Liver (tissue), 9 donors: Measurements from ENCODE around the gene USP48. TPM values are rescaled to one million over a fixed set of nuclear protein-coding genes. Genes with fewer than 3 reads are reported as not detected.

Experiments
- DNase-seq: peaks from one replicate; pipeline ENCODE4 v3.0.0-alpha.2; 2017; ENCODE audit warnings: low spot score
- H3K27ac ChIP-seq, 2 donors: one replicate each; pipeline ENCODE4 v1.7.0; 2013; ENCODE audit warnings: inconsistent platforms in 2 of 2, low read length in 2 of 2, control low read depth in 1 of 2, low read depth in 1 of 2, mild to moderate bottlenecking in 1 of 2
- H3K27me3 ChIP-seq, 4 donors: one replicate each; pipeline versions ENCODE4 v1.6.1 to v1.7.0; 2013; ENCODE audit warnings: low read length in 3 of 4, inconsistent platforms in 1 of 4, mild to moderate bottlenecking in 1 of 4, moderate library complexity in 1 of 4; ENCODE audit not compliant: control insufficient read depth in 4 of 4, insufficient read depth in 4 of 4
- H3K36me3 ChIP-seq, 4 donors: one replicate each; pipeline versions ENCODE4 v1.6.1 to v1.7.0; 2013; ENCODE audit warnings: low read length in 3 of 4, mild to moderate bottlenecking in 3 of 4, low read depth in 1 of 4, moderate library complexity in 1 of 4; ENCODE audit not compliant: control insufficient read depth in 4 of 4, insufficient read depth in 3 of 4
- H3K4me1 ChIP-seq, 4 donors: one replicate each; pipeline versions ENCODE4 v1.6.1 to v1.7.0; 2013; ENCODE audit warnings: low read length in 3 of 4, mild to moderate bottlenecking in 3 of 4, moderate library complexity in 1 of 4; ENCODE audit not compliant: control insufficient read depth in 4 of 4, insufficient read depth in 4 of 4
- H3K4me3 ChIP-seq, 3 donors: one replicate each; pipeline versions ENCODE4 v1.6.1 to v1.7.0; 2013; ENCODE audit warnings: low read length in 3 of 3, control low read depth in 1 of 3, low read depth in 1 of 3, mild to moderate bottlenecking in 1 of 3
- H3K9ac ChIP-seq, 2 donors: one replicate each; pipeline ENCODE4 v1.7.0; 2013; ENCODE audit warnings: low read length in 2 of 2, mild to moderate bottlenecking in 2 of 2, moderate library complexity in 2 of 2, control low read depth in 1 of 2, low read depth in 1 of 2
- H3K9me3 ChIP-seq, 4 donors: one replicate each; pipeline versions ENCODE4 v1.6.1 to v1.7.0; 2013; ENCODE audit warnings: low read length in 3 of 4; ENCODE audit not compliant: control insufficient read depth in 4 of 4
- ATF3 ChIP-seq: IDR thresholded peaks from 2 replicates; pipeline ENCODE4 v1.6.1; 2016; ENCODE audit warnings: antibody characterized with exemption
- CTCF ChIP-seq: fragments of 150-350 bp; IDR thresholded peaks from 2 replicates; pipeline ENCODE4 v1.5.1; 2017; ENCODE audit warnings: improper control_type of control experiment, low read depth, low read length; ENCODE audit not compliant: missing input control
- FOXA2 ChIP-seq: IDR thresholded peaks from 2 replicates; pipeline ENCODE4 v1.6.1; 2016; ENCODE audit warnings: antibody characterized with exemption
- GABPA ChIP-seq, 2 donors: IDR thresholded peaks in 1 of 2; conservative IDR thresholded peaks in 1 of 2; 2 replicates each; pipeline ENCODE4 v1.6.1; 2016; ENCODE audit warnings: antibody characterized with exemption in 2 of 2, mild to moderate bottlenecking in 1 of 2, moderate library complexity in 1 of 2
- HNF4A ChIP-seq, 2 donors: conservative IDR thresholded peaks; 2 replicates each; pipeline ENCODE4 v1.6.1; 2016; ENCODE audit warnings: antibody characterized with exemption in 2 of 2, mild to moderate bottlenecking in 2 of 2
- JUND ChIP-seq, 2 donors: IDR thresholded peaks; 2 replicates each; pipeline ENCODE4 v1.6.1; 2016; ENCODE audit warnings: antibody characterized with exemption in 2 of 2
- MAX ChIP-seq: IDR thresholded peaks from 2 replicates; pipeline ENCODE4 v1.6.1; 2016; ENCODE audit warnings: antibody characterized with exemption
- NR2F2 ChIP-seq: IDR thresholded peaks from 2 replicates; pipeline ENCODE4 v1.6.1; 2016; ENCODE audit warnings: antibody characterized with exemption
- RAD21 ChIP-seq, 2 donors: IDR thresholded peaks; 2 replicates each; pipeline ENCODE4 v1.6.1; 2016; ENCODE audit warnings: antibody characterized with exemption in 2 of 2, mild to moderate bottlenecking in 2 of 2
- REST ChIP-seq: IDR thresholded peaks from 2 replicates; pipeline ENCODE4 v1.6.1; 2016; ENCODE audit warnings: antibody characterized with exemption, mild to moderate bottlenecking
- RXRA ChIP-seq, 2 donors: IDR thresholded peaks; 2 replicates each; pipeline ENCODE4 v1.6.1; 2017 to 2018; ENCODE audit warnings: antibody characterized with exemption in 2 of 2, mild to moderate bottlenecking in 1 of 2
- SP1 ChIP-seq: IDR thresholded peaks from 2 replicates; pipeline ENCODE4 v1.6.1; 2018; ENCODE audit warnings: antibody characterized with exemption, mild to moderate bottlenecking
- TAF1 ChIP-seq: conservative IDR thresholded peaks from 2 replicates; pipeline ENCODE4 v1.6.1; 2016; ENCODE audit warnings: antibody characterized with exemption, mild to moderate bottlenecking
- YY1 ChIP-seq: IDR thresholded peaks from 2 replicates; pipeline ENCODE4 v1.6.1; 2016; ENCODE audit warnings: antibody characterized with exemption, mild to moderate bottlenecking
- ZBTB33 ChIP-seq: IDR thresholded peaks from 2 replicates; pipeline ENCODE4 v1.6.1; 2016; ENCODE audit warnings: antibody characterized with exemption
- WGBS: extraction: QIAGEN DNeasy Blood & Tissue Kit; methylation state at CpG from one replicate; pipeline ENCODE4 v1.1.7; 2013; 5-methylcytosine and 5-hydroxymethylcytosine counted together
- polyA plus RNA-seq, 2 donors: library from polyadenylated mRNA; stranded (reverse) in 1 of 2; unstranded in 1 of 2; fragments of 200-250 nt in 1 of 2; fragments of >200 nt in 1 of 2; fragmentation: Nextera tagmentation in 1 of 2; extraction: Ambion mirVana in 1 of 2; gene quantifications; one replicate each; pipeline versions ENCODE4 v1.2.1 to v1.2.3, GENCODE V29; 2013 to 2015
- total RNA-seq, 2 donors: library from RNA; depleted of rRNA; stranded (reverse); fragments of >200 nt; gene quantifications; one replicate each; pipeline ENCODE4 v1.2.3, GENCODE V29; 2014
- donor health status: healthy.
- donor health status: healthy.
- donor health status: healthy.
- donor health status: healthy.
- donor health status: healthy.

USP48 gene
- total and polyA plus RNA-seq, 4 donors: 7.8 to 34.9 (median 23.1) TPM

- TF ChIP-seq JUND (IDR thresholded peaks at IDR 0.05) (no peak), NR2F2 (no peak), RAD21 (IDR thresholded peaks at IDR 0.05) (no peak), ATF3 (no peak), YY1 (no peak), TAF1 (no peak), FOXA2 (no peak), SP1 (no peak)
Measured at GRCh38 chr1:21654209-21654608, 128.7 kb downstream of the USP48 start (continued).

GRCh38 chr1:21653744-21654100 lies 129.2 kb downstream of the USP48 start:
- H3K9ac ChIP-seq: no peak overlapping the region
- TF ChIP-seq RAD21 (IDR thresholded peaks at IDR 0.05) (no peak), GABPA (IDR thresholded peaks at IDR 0.05 in 1 of 2, conservative IDR thresholded peaks at IDR 0.05 in 1 of 2) (no peak), CTCF (no peak), RXRA (IDR thresholded peaks at IDR 0.05) (no peak), HNF4A (conservative IDR thresholded peaks at IDR 0.05) (no peak), YY1 (no peak), JUND (IDR thresholded peaks at IDR 0.05) (no peak), MAX (no peak), REST (no peak), SP1 (no peak), FOXA2 (no peak), ZBTB33 (no peak)
- 76% methylated on average over 6 of the region's 6 CpGs for WGBS
- H3K27me3 ChIP-seq: no peaks in the 10 kb centered on the region
- DNase-seq: no peak
- peaks cover 0 to 8% (median 4%) of the 10 kb centered on the region in 4 donors for H3K4me1 ChIP-seq
- H3K27ac ChIP-seq: no peak overlapping the region
- no peaks in the 10 kb centered on the region for H3K9me3 ChIP-seq
- no peak overlapping the region for H3K4me3 ChIP-seq
- no peaks in the 10 kb centered on the region for H3K36me3 ChIP-seq
